ENCODE results near the gene TOMM6.

TOMM6 gene

DNA sequence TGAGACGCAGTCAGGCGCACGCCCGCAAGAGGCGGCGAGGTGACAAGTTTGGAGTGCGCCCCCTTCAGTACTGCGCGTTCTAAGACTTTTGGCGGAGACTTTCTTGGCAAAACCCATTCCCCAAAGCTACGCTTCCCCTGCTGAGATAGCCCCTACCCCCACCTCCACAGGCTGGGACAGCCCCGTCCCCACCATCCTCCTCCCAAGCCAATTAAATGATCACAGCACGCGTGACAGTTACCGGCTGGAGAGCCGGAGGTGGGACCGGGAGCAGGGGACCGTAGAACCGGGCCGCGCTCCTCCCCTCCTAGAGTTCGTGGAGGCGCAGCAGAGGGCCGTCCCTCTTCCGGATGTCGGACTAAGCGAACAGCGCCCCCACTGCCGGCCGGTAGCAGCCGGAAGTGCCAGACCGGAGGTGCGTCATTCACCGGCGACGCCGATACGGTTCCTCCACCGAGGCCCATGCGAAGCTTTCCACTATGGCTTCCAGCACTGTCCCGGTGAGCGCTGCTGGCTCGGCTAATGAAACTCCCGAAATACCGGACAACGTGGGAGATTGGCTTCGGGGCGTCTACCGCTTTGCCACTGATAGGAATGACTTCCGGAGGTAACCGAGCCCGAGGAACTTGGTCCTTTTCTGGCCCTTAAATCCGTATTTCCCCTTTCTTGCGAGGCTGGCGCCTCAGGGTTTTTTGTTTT, at the start of gene TOMM6:
Gene TOMM6, plus strand, starts transcription at position 476 of the 699 bp plus-strand sequence. Its CDS starts 4 bp downstream, at position 480.
- ATAC-seq, result peak; percentile 88
- TF ChIP-seq RARB (CRISPR knock-in tag; IDR thresholded peaks at IDR 0.05) (no peak), TCF4 (CRISPR knock-in tag; IDR thresholded peaks at IDR 0.05; ENCODE audit: borderline replicate concordance) (no peak), GLIS3 (CRISPR knock-in tag; IDR thresholded peaks at IDR 0.05) (no peak), ZFP3 (CRISPR knock-in tag; IDR thresholded peaks at IDR 0.05) (no peak), ZNF8 (CRISPR knock-in tag; IDR thresholded peaks at IDR 0.05) (no peak), CSDC2 (CRISPR knock-in tag; IDR thresholded peaks at IDR 0.05) (no peak), ISL1 (CRISPR knock-in tag; IDR thresholded peaks at IDR 0.05) (no peak), OSR1 (CRISPR knock-in tag; IDR thresholded peaks at IDR 0.05) (no peak), BACH2 (CRISPR knock-in tag; IDR thresholded peaks at IDR 0.05; ENCODE audit: borderline replicate concordance) (no peak)
- TF ChIP-seq, protein P1, sequence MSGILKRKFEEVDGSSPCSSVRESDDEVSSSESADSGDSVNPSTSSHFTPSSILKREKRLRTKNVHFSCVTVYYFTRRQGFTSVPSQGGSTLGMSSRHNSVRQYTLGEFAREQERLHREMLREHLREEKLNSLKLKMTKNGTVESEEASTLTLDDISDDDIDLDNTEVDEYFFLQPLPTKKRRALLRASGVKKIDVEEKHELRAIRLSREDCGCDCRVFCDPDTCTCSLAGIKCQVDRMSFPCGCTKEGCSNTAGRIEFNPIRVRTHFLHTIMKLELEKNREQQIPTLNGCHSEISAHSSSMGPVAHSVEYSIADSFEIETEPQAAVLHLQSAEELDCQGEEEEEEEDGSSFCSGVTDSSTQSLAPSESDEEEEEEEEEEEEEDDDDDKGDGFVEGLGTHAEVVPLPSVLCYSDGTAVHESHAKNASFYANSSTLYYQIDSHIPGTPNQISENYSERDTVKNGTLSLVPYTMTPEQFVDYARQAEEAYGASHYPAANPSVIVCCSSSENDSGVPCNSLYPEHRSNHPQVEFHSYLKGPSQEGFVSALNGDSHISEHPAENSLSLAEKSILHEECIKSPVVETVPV (CRISPR knock-in tag; IDR thresholded peaks at IDR 0.05), result no peak

DNA sequence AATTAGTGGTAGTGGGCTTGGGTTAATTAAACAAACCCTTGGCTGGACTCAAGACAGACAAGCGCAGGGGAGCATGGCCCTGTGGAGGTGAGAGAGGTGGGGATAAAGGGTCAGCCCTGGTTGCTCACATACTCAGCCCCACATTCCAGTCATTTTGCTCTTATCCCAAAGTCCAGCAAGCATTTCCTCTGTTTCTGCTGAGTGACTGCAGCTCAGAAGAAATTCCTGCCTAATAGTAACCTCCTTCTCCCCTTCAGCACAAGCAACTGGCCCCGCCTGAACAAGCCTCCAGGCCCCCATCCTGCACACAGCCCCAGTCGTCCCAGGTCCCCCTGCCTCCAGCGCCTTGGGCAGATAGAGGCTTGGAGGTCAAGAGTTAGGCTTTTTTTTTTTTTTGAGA, 48.5 kb upstream of the TOMM6 start:
- no peak for ATAC-seq
- TF ChIP-seq ZNF70 (CRISPR knock-in tag; IDR thresholded peaks at IDR 0.05), result no peak
- no peak for TF ChIP-seq BACH2 (CRISPR knock-in tag; IDR thresholded peaks at IDR 0.05; ENCODE audit: borderline replicate concordance)
- no peak for TF ChIP-seq CSDC2 (CRISPR knock-in tag; IDR thresholded peaks at IDR 0.05)
- no peak for TF ChIP-seq ARNTL (CRISPR knock-in tag; IDR thresholded peaks at IDR 0.05; ENCODE audit: borderline replicate concordance, low read depth)
- TF ChIP-seq, protein P2, sequence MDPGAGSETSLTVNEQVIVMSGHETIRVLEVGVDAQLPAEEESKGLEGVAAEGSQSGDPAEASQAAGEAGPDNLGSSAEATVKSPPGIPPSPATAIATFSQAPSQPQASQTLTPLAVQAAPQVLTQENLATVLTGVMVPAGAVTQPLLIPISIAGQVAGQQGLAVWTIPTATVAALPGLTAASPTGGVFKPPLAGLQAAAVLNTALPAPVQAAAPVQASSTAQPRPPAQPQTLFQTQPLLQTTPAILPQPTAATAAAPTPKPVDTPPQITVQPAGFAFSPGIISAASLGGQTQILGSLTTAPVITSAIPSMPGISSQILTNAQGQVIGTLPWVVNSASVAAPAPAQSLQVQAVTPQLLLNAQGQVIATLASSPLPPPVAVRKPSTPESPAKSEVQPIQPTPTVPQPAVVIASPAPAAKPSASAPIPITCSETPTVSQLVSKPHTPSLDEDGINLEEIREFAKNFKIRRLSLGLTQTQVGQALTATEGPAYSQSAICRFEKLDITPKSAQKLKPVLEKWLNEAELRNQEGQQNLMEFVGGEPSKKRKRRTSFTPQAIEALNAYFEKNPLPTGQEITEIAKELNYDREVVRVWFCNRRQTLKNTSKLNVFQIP (CRISPR knock-in tag; IDR thresholded peaks at IDR 0.05; ENCODE audit: borderline replicate concordance, low read depth), result no peak
- no peak for TF ChIP-seq ZFP30 (CRISPR knock-in tag; IDR thresholded peaks at IDR 0.05)
- TF ChIP-seq ISL1 (CRISPR knock-in tag; IDR thresholded peaks at IDR 0.05), result no peak
- TF ChIP-seq OSR1 (CRISPR knock-in tag; IDR thresholded peaks at IDR 0.05), result no peak
- no peak for TF ChIP-seq CREB5 (CRISPR knock-in tag; IDR thresholded peaks at IDR 0.05; ENCODE audit: low read depth)
- TF ChIP-seq, protein P3, sequence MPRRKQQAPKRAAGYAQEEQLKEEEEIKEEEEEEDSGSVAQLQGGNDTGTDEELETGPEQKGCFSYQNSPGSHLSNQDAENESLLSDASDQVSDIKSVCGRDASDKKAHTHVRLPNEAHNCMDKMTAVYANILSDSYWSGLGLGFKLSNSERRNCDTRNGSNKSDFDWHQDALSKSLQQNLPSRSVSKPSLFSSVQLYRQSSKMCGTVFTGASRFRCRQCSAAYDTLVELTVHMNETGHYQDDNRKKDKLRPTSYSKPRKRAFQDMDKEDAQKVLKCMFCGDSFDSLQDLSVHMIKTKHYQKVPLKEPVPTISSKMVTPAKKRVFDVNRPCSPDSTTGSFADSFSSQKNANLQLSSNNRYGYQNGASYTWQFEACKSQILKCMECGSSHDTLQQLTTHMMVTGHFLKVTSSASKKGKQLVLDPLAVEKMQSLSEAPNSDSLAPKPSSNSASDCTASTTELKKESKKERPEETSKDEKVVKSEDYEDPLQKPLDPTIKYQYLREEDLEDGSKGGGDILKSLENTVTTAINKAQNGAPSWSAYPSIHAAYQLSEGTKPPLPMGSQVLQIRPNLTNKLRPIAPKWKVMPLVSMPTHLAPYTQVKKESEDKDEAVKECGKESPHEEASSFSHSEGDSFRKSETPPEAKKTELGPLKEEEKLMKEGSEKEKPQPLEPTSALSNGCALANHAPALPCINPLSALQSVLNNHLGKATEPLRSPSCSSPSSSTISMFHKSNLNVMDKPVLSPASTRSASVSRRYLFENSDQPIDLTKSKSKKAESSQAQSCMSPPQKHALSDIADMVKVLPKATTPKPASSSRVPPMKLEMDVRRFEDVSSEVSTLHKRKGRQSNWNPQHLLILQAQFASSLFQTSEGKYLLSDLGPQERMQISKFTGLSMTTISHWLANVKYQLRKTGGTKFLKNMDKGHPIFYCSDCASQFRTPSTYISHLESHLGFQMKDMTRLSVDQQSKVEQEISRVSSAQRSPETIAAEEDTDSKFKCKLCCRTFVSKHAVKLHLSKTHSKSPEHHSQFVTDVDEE (CRISPR knock-in tag; IDR thresholded peaks at IDR 0.05), result no peak
- TF ChIP-seq ZC3H10 (CRISPR knock-in tag; IDR thresholded peaks at IDR 0.05), result no peak
- TF ChIP-seq, protein P4, sequence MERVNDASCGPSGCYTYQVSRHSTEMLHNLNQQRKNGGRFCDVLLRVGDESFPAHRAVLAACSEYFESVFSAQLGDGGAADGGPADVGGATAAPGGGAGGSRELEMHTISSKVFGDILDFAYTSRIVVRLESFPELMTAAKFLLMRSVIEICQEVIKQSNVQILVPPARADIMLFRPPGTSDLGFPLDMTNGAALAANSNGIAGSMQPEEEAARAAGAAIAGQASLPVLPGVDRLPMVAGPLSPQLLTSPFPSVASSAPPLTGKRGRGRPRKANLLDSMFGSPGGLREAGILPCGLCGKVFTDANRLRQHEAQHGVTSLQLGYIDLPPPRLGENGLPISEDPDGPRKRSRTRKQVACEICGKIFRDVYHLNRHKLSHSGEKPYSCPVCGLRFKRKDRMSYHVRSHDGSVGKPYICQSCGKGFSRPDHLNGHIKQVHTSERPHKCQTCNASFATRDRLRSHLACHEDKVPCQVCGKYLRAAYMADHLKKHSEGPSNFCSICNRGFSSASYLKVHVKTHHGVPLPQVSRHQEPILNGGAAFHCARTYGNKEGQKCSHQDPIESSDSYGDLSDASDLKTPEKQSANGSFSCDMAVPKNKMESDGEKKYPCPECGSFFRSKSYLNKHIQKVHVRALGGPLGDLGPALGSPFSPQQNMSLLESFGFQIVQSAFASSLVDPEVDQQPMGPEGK (CRISPR knock-in tag; IDR thresholded peaks at IDR 0.05; ENCODE audit: borderline replicate concordance), result no peak
- no peak for TF ChIP-seq SNAI2 (CRISPR knock-in tag; IDR thresholded peaks at IDR 0.05)

DNA sequence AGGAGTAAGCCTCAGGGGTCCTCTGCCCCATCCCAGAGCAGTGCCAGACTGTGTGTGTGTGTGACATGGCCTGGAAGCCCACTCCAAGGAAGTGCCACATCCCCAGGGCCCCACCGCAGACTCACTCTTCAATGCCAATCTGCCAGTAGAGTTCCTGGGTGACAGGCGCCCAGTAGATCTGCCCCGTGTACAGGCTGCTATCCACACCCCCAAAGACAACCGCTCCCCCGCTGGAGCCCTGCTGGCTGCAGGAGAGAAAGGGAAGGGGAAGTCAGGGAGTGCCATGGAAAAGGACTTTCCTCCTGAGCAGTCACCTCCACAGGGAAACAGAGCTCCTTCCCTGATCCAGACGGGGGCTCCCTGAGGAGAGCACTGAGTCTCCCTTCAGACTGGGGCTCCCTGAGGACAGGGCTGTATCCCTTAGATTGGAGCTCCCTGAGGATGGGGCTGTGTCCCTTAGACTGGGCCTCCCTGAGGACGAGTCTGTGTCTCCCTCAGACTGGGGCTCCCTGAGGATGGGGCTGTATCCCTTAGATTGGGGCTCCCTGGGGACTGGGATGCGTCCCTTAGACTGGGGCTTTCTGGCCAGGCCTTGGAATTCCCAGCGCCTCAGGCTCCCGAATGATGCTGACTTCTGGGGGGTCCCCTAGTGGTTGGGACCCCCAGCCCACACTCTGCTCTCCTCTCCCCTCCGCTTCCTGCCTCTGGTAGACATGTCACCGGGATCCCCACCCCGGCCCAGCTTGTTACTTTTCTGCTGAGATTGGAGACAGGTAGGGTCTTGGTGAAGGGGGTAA, 46.9 kb upstream of the TOMM6 start:
- no peak for ATAC-seq
- TF ChIP-seq PPARA (CRISPR knock-in tag; IDR thresholded peaks at IDR 0.05; ENCODE audit: borderline replicate concordance) (no peak), GLIS3 (CRISPR knock-in tag; IDR thresholded peaks at IDR 0.05) (no peak), SNAI2 (CRISPR knock-in tag; IDR thresholded peaks at IDR 0.05) (no peak), ZNF8 (CRISPR knock-in tag; IDR thresholded peaks at IDR 0.05) (no peak), ZFP30 (CRISPR knock-in tag; IDR thresholded peaks at IDR 0.05) (no peak), RARB (CRISPR knock-in tag; IDR thresholded peaks at IDR 0.05) (no peak), TOX (CRISPR knock-in tag; IDR thresholded peaks at IDR 0.05; ENCODE audit: borderline replicate concordance) (no peak), ZNF70 (CRISPR knock-in tag; IDR thresholded peaks at IDR 0.05) (no peak), BACH2 (CRISPR knock-in tag; IDR thresholded peaks at IDR 0.05; ENCODE audit: borderline replicate concordance) (no peak), ARNTL (CRISPR knock-in tag; IDR thresholded peaks at IDR 0.05; ENCODE audit: borderline replicate concordance, low read depth) (no peak), ZNF565 (CRISPR knock-in tag; conservative IDR thresholded peaks at IDR 0.05; ENCODE audit: low read depth) (no peak), ZFP3 (CRISPR knock-in tag; IDR thresholded peaks at IDR 0.05) (no peak), TCF4 (CRISPR knock-in tag; IDR thresholded peaks at IDR 0.05; ENCODE audit: borderline replicate concordance) (no peak), ESRRG (CRISPR knock-in tag; IDR thresholded peaks at IDR 0.05) (no peak), OSR1 (CRISPR knock-in tag; IDR thresholded peaks at IDR 0.05) (no peak)
- TF ChIP-seq, protein P4 (CRISPR knock-in tag; IDR thresholded peaks at IDR 0.05; ENCODE audit: borderline replicate concordance), result no peak

Measured in SK-N-SH treated with all-trans-retinoic acid at 6 μM for 48 hours (cell line).